COLO668 (cell line): ENCODE measurements around the gene BRINP3.

Experiments
- DNase-seq: peaks from one replicate; lab custom pipeline; 2025; ENCODE audit not compliant: unreplicated experiment; lab: John Stamatoyannopoulos, UW

BRINP3 gene

GRCh38 chr1:190327271-190327670, 150.4 kb downstream of the BRINP3 start:
- DNase-seq, result no peak

GRCh38 chr1:190323530-190323929, 154.1 kb downstream of the BRINP3 start:
- no peak for DNase-seq

- DNase-seq, result no peak
These were observed 155.4 kb downstream of the BRINP3 start for GRCh38 chr1:190322274-190322673.

- DNase-seq, result no peak
These were observed 156.7 kb downstream of the BRINP3 start for GRCh38 chr1:190320952-190321351.

- no peak for DNase-seq
These were observed 164.9 kb downstream of the BRINP3 start for GRCh38 chr1:190312763-190313162.

GRCh38 chr1:190303501-190303900, 174.2 kb downstream of the BRINP3 start:
- DNase-seq, result no peak

- DNase-seq, result no peak
These were observed 181.2 kb downstream of the BRINP3 start for GRCh38 chr1:190296453-190296852.

GRCh38 chr1:190289897-190290296, 187.8 kb downstream of the BRINP3 start:
- no peak for DNase-seq

GRCh38 chr1:190286111-190286510, 191.6 kb downstream of the BRINP3 start:
- DNase-seq, result no peak

GRCh38 chr1:190277107-190277506, 200.6 kb downstream of the BRINP3 start:
- DNase-seq, result no peak

- DNase-seq, result no peak
These were observed 202.9 kb downstream of the BRINP3 start for GRCh38 chr1:190274721-190275120.

GRCh38 chr1:190273161-190273560, 204.5 kb downstream of the BRINP3 start:
- DNase-seq, result no peak

GRCh38 chr1:190262538-190262937, 215.1 kb downstream of the BRINP3 start:
- no peak for DNase-seq

GRCh38 chr1:190259424-190259823, 218.2 kb downstream of the BRINP3 start:
- no peak for DNase-seq

GRCh38 chr1:190258003-190258402, 219.7 kb downstream of the BRINP3 start:
- DNase-seq, result no peak

GRCh38 chr1:190252046-190252445, 225.6 kb downstream of the BRINP3 start:
- no peak for DNase-seq

- no peak for DNase-seq
These were observed 227.3 kb downstream of the BRINP3 start for GRCh38 chr1:190250368-190250767.

- no peak for DNase-seq
These were observed 233.3 kb downstream of the BRINP3 start for GRCh38 chr1:190244406-190244805.

- DNase-seq, result no peak
These were observed 234.6 kb downstream of the BRINP3 start for GRCh38 chr1:190243056-190243455.

GRCh38 chr1:190226006-190226405, 251.7 kb downstream of the BRINP3 start:
- DNase-seq, result no peak

GRCh38 chr1:190212450-190212849, 265.2 kb downstream of the BRINP3 start:
- DNase-seq, result no peak

- no peak for DNase-seq
These were observed 269.9 kb downstream of the BRINP3 start for GRCh38 chr1:190207733-190208132.

- no peak for DNase-seq
These were observed 272.0 kb downstream of the BRINP3 start for GRCh38 chr1:190205713-190206112.

GRCh38 chr1:190196020-190196419, 281.6 kb downstream of the BRINP3 start:
- no peak for DNase-seq
